Mucosa of descending colon (tissue), 3 donors: ENCODE data around the gene FARS2. TPM values are rescaled to one million over a fixed set of nuclear protein-coding genes. Genes with fewer than 3 reads are reported as not detected.

Source experiments
- ATAC-seq: fragments of 200-7000 bp; cut with Tn5 transposase; one replicate; pipeline ENCODE4 v1.9.1; 2020; ENCODE audit warnings: mild to moderate bottlenecking, moderate library complexity
- DNase-seq, 3 donors: peaks; one replicate each; pipeline ENCODE4 v3.0.0-alpha.2; 2020
- H3K36me3 ChIP-seq: fragments of 200-600 bp; one replicate; pipeline ENCODE4 v1.8.0; 2021; ENCODE audit warnings: low read depth, mild to moderate bottlenecking
- H3K4me1 ChIP-seq: fragments of 200-600 bp; one replicate; pipeline ENCODE4 v1.8.0; 2021; ENCODE audit warnings: low read depth, mild to moderate bottlenecking
- H3K4me3 ChIP-seq: fragments of 200-600 bp; one replicate; pipeline ENCODE4 v1.8.0; 2021; ENCODE audit warnings: mild to moderate bottlenecking
- H3K9me3 ChIP-seq: fragments of 200-600 bp; one replicate; pipeline ENCODE4 v1.8.0; 2021; ENCODE audit warnings: mild to moderate bottlenecking
- CTCF ChIP-seq: fragments of 200-600 bp; IDR thresholded peaks from one replicate; pipeline ENCODE4 v1.8.0; 2022; ENCODE audit warnings: antibody characterized with exemption, mild to moderate bottlenecking
- intact Hi-C, 2 donors: fragments of 100-400 bp; cut with DNase I in 1 of 2; cut with micrococcal nuclease in 1 of 2; formaldehyde crosslinking; loops; one replicate each; pipeline versions ENCODE4 v1.11.0 to v1.11.1; 2022; cut with DNase I, micrococcal nuclease
- total RNA-seq, 3 donors: library from RNA; stranded (reverse); fragmentation: NEBNext Ultra II Directional in 2 of 3; extraction: Animal tissue kit (Norgen Biotek cat#: 25700) in 2 of 3; gene quantifications; one replicate each; pipeline versions ENCODE4 v1.2.1 to v1.2.4, GENCODE V29; 2021 to 2023
- donor health status: DM: no; HTN: no; CAD: no; lungs with moderate emphysema.
- donor health status: DM: no; HTN: no; CAD: no.
- donor health status: DM: no; HTN: yes; CAD: no.

FARS2 gene
- total RNA-seq, 3 donors from 2014 or later, result 15.2 to 21.6 (median 17.2) TPM

- no peak for TF ChIP-seq CTCF
- ATAC-seq (no peak), DNase-seq (no peak)
- intact Hi-C loops, result no loop called here
- no peaks in the 10 kb centered on the region for H3K36me3 ChIP-seq
- peaks cover 10% of the 10 kb centered on the region for H3K4me1 ChIP-seq
- peaks cover 6% of the 10 kb centered on the region for H3K9me3 ChIP-seq
- H3K4me3 ChIP-seq, result no peak overlapping the region
These were observed 491.0 kb downstream of the FARS2 start for GRCh38 chr6:5752391-5752680.

GRCh38 chr6:5753209-5753608 lies 491.9 kb downstream of the FARS2 start:
- H3K4me1 ChIP-seq, result peaks cover 10% of the 10 kb centered on the region
- H3K4me3 ChIP-seq, result no peak overlapping the region
- H3K36me3 ChIP-seq, result no peaks in the 10 kb centered on the region
- peaks cover 6% of the 10 kb centered on the region for H3K9me3 ChIP-seq
- TF ChIP-seq CTCF, result no peak
- DNase-seq (no peak), ATAC-seq (no peak)
- intact Hi-C loops, result no loop called here

- intact Hi-C loops, result no loop called here
- Histone ChIP-seq H3K36me3 (no peaks in the 10 kb centered on the region), H3K4me3 (no peak overlapping the region), H3K4me1 (peaks cover under 1% of the 10 kb centered on the region), H3K9me3 (peaks cover 6% of the 10 kb centered on the region)
- ATAC-seq (no peak), DNase-seq (no peak)
- no peak for TF ChIP-seq CTCF
These were observed 493.6 kb downstream of the FARS2 start for GRCh38 chr6:5754904-5755303.

- Histone ChIP-seq H3K4me1 (no peaks in the 10 kb centered on the region), H3K9me3 (peaks cover 4% of the 10 kb centered on the region), H3K36me3 (no peaks in the 10 kb centered on the region), H3K4me3 (no peak overlapping the region)
- intact Hi-C loops, result no loop called here
- ATAC-seq, result no peak
- DNase-seq, result no peak
- no peak for TF ChIP-seq CTCF
These were observed 498.3 kb downstream of the FARS2 start for GRCh38 chr6:5759571-5759970.

GRCh38 chr6:5761370-5761769 lies 500.1 kb downstream of the FARS2 start:
- no peaks in the 10 kb centered on the region for H3K4me1 ChIP-seq
- DNase-seq, result no peak
- no peak overlapping the region for H3K4me3 ChIP-seq
- no peaks in the 10 kb centered on the region for H3K36me3 ChIP-seq
- intact Hi-C loops, result no loop called here
- H3K9me3 ChIP-seq, result no peaks in the 10 kb centered on the region
- TF ChIP-seq CTCF, result no peak
- no peak for ATAC-seq

- ATAC-seq, result no peak
- Histone ChIP-seq H3K9me3 (peaks cover 4% of the 10 kb centered on the region), H3K4me1 (no peaks in the 10 kb centered on the region), H3K4me3 (no peak overlapping the region), H3K36me3 (no peaks in the 10 kb centered on the region)
- intact Hi-C loops, result no loop called here
- TF ChIP-seq CTCF, result no peak
- no peak for DNase-seq
These were observed 501.3 kb downstream of the FARS2 start for GRCh38 chr6:5762561-5762968.
